T-cell (primary cell): ENCODE data around the gene CUX1. TPM values are rescaled to one million over a fixed set of nuclear protein-coding genes. Genes with fewer than 3 reads are reported as not detected.
"Not testable (repeated sequence)": the region's sequence is repeated elsewhere in the genome, so short reads cannot be mapped to it uniquely, and the experiment has no call there.

ENCODE experiments used
- ATAC-seq, 4 experiments: fragments of 200-7000 bp in 3 of 4; fragments of 150-1000 bp in 1 of 4; cut with Tn5 transposase; replicated peaks in 1 of 4; 1 replicate in 3 of 4; 2 replicates in 1 of 4; pipeline ENCODE4 v1.10.0; 2021; ENCODE audit warnings: moderate library complexity in 3 of 4, mild to moderate bottlenecking in 2 of 4, moderate number of reproducible peaks in 1 of 4
- CTCF ChIA-PET, 2 donors: fragments of 300-600 bp; sonication (Branson Sonifier 250); formaldehyde crosslinking; loops; one replicate each; lab custom pipeline; 2022; ENCODE audit warnings: antibody characterized with exemption in 2 of 2; lab: Charles Lee
- POLR2A ChIA-PET, 2 donors: fragments of 300-600 bp; sonication (Branson Sonifier 250); formaldehyde crosslinking; loops; one replicate each; lab custom pipeline; 2022; ENCODE audit warnings: antibody characterized with exemption in 2 of 2; lab: Charles Lee
- DNase-seq, 35 experiments: peaks; one replicate each; pipeline versions ENCODE4 v3.0.0 to v3.0.0-alpha.2; 2013 to 2023
- H3K27ac ChIP-seq: one replicate; pipeline ENCODE4 v1.5.1; 2013; ENCODE audit warnings: low read length
- H3K27me3 ChIP-seq, 2 experiments: replicated peaks in 1 of 2; 1 replicate in 1 of 2; 2 replicates in 1 of 2; pipeline versions ENCODE4 v1.6.1 to v1.7.0; 2013; ENCODE audit warnings: low read length in 1 of 2, mixed read lengths in 1 of 2; ENCODE audit not compliant: control insufficient read depth in 2 of 2, insufficient read depth in 2 of 2; ENCODE audit errors: extremely low read depth in 1 of 2
- H3K36me3 ChIP-seq, 2 donors: 1 replicate in 1 of 2; 2 replicates in 1 of 2; pipeline versions ENCODE4 v1.6.1 to v1.7.0; 2013; ENCODE audit warnings: low read length in 1 of 2; ENCODE audit not compliant: control insufficient read depth in 2 of 2, insufficient read depth in 1 of 2; ENCODE audit errors: extremely low read depth in 1 of 2
- H3K4me1 ChIP-seq, 2 experiments: 1 replicate in 1 of 2; 2 replicates in 1 of 2; pipeline versions ENCODE4 v1.6.1 to v1.7.0; 2013; ENCODE audit warnings: low read length in 2 of 2, mixed read lengths in 1 of 2; ENCODE audit not compliant: insufficient read depth in 2 of 2, control insufficient read depth in 1 of 2; ENCODE audit errors: extremely low read depth in 1 of 2
- H3K4me3 ChIP-seq, 2 donors: 1 replicate in 1 of 2; 2 replicates in 1 of 2; pipeline versions ENCODE4 v1.5.1 to v1.7.0; 2013; ENCODE audit warnings: mild to moderate bottlenecking in 2 of 2, low read length in 1 of 2, moderate library complexity in 1 of 2; ENCODE audit not compliant: control insufficient read depth in 1 of 2; ENCODE audit errors: extremely low read depth in 1 of 2
- H3K9me3 ChIP-seq: 2 replicates; pipeline ENCODE4 v1.7.0; 2013
- H3K27ac Mint-ChIP-seq, 2 donors: one replicate each; pipeline ENCODE4 v1.8.0; 2020 to 2021; ENCODE audit warnings: mild to moderate bottlenecking in 2 of 2, mixed read lengths in 2 of 2
- H3K27me3 Mint-ChIP-seq, 2 donors: one replicate each; pipeline ENCODE4 v1.8.0; 2021 to 2022; ENCODE audit warnings: mixed read lengths in 2 of 2
- H3K36me3 Mint-ChIP-seq: one replicate; pipeline ENCODE4 v1.8.0; 2021; ENCODE audit warnings: mixed read lengths
- H3K4me1 Mint-ChIP-seq, 3 donors: one replicate each; pipeline ENCODE4 v1.8.0; 2020 to 2022; ENCODE audit warnings: mixed read lengths in 3 of 3, mild to moderate bottlenecking in 1 of 3
- H3K4me3 Mint-ChIP-seq, 3 donors: one replicate each; pipeline ENCODE4 v1.8.0; 2020 to 2022; ENCODE audit warnings: mild to moderate bottlenecking in 3 of 3, mixed read lengths in 3 of 3, moderate library complexity in 3 of 3
- H3K9me3 Mint-ChIP-seq, 3 donors: one replicate each; pipeline ENCODE4 v1.8.0; 2020 to 2022; ENCODE audit warnings: mixed read lengths in 3 of 3
- WGBS: methylation state at CpG from one replicate; pipeline ENCODE4 v1.1.5; 2013; ENCODE audit warnings: missing lambda C conversion rate; ENCODE audit not compliant: insufficient coverage; 5-methylcytosine and 5-hydroxymethylcytosine counted together
- total RNA-seq, 35 experiments: library from RNA in 6 of 35; stranded (reverse) in 6 of 35; fragments of 120-200 nt in 1 of 35; gene quantifications; one replicate each; pipeline versions ENCODE4 v1.2.1 to v1.2.4 and lab custom pipeline; 2013 to 2026

The CUX1 gene
- total RNA-seq, 5 donors from 2014 or later (not counting 1 experiment from before 2014, with no cell fraction given), result 36.9 to 50.2 (median 42.8) TPM

DNA sequence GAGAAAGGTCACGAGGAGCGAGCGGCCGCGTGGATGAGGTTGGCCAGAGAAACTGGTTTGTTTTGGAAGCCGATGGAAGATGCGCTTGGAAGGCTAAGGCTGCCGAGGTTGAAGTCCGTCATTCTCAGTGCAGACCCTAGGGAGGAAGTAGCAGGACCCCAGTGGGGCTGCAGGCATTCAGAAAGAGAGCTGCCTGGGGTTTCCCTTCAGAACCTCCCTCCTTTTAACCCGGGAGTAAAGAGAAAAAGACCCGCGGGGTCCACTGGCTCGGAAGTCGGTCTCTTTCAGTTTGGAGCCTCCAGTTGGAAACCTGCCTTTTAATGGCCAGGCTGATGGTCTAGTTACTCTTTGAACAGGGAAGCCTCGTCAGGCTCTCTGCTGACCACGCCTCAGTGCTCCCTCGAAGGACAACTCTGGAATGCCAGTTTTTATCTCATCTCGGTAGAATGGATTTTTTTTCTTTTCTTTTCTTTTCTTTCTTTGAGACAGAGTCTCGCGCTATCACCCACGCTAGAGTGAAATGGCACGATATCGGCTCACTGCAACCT, 188.6 kb downstream of the CUX1 start:
- no peak overlapping the region for H3K4me3 ChIP-seq
- Mint-ChIP-seq H3K4me1 (no peaks in the 10 kb centered on the region), H3K27me3 (no peaks in the 10 kb centered on the region), H3K27ac (no peak overlapping the region), H3K9me3 (no peaks in the 10 kb centered on the region), H3K36me3 (peaks cover 21% of the 10 kb centered on the region), H3K4me3 (no peak overlapping the region)
- H3K4me1 ChIP-seq, result no peaks in the 10 kb centered on the region
- no peaks in the 10 kb centered on the region for H3K36me3 ChIP-seq
- POLR2A ChIA-PET, result no interaction called here
- WGBS, result 94% methylated on average over 15 of the region's 23 CpGs
- H3K27ac ChIP-seq, result no peak overlapping the region
- DNase-seq (no peak), ATAC-seq (no peak)
- H3K9me3 ChIP-seq, result no peaks in the 10 kb centered on the region
- CTCF ChIA-PET, result no interaction called here
- H3K27me3 ChIP-seq, result no peaks in the 10 kb centered on the region

DNA sequence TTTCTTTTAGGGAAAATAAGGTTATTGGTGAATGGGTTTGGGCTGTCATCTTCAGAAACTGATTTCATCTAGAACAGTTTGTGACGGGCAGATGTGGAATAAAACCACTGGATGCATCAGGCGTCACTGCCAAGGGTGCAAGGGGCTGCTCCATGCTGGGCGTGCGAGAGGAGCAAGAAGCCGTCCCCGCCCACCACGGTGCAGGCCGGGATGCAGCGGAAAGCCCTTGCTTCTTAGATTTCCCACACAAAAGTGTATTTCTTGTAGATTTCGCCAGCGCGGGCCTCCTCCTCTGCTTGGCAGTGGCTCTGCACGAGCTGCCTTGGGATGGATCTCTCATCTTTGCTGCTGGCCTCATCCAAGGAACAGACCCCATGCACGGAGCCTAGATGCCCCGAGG, 189.3 kb downstream of the CUX1 start:
- no peaks in the 10 kb centered on the region for H3K36me3 ChIP-seq
- Mint-ChIP-seq H3K27me3 (no peaks in the 10 kb centered on the region), H3K27ac (no peak overlapping the region), H3K9me3 (no peaks in the 10 kb centered on the region), H3K36me3 (peaks cover 21% of the 10 kb centered on the region), H3K4me1 (no peaks in the 10 kb centered on the region), H3K4me3 (no peak overlapping the region)
- no peaks in the 10 kb centered on the region for H3K4me1 ChIP-seq
- no peak for ATAC-seq
- no peak overlapping the region for H3K27ac ChIP-seq
- 98% methylated on average over 13 of the region's 15 CpGs for WGBS
- H3K27me3 ChIP-seq, result no peaks in the 10 kb centered on the region
- ChIA-PET CTCF (no interaction called here), POLR2A (no interaction called here)
- DNase-seq, result no peak
- no peak overlapping the region for H3K4me3 ChIP-seq
- H3K9me3 ChIP-seq, result no peaks in the 10 kb centered on the region

DNA sequence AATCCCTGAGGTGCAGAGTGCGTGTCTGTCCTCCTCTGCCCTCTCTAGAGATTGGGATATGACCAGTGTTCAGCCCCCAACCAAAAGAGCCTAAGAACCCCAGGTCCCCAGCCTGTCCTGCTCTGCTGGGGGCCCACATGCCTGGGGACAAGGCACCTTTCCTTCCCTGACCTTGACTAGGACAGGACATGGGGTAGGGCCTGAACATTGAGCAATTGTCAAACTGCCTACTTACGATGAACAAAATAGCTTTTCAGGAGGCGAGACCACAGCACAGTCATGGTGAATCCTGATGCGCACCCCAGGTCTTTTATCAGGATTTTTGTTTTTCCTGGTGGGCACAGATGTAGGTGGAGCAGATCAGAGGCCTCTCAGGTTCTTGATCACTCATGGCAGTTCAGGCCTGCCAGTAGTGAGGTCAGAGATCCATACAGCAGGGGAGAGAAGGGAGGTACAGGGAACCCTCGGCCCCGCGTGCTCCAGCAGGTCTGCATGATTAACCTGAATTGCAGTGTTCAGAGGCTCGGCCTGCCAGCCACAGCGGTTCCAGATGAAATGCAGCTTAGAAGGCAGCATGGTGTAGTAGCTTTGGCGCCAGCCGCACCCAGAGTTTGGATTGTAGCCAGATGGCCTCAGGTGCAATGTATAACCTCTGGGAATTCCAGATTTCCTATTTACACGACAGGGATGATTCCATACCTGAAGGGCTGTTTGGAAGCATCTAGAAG, 191.3 kb downstream of the CUX1 start:
- no peaks in the 10 kb centered on the region for H3K9me3 ChIP-seq
- peaks cover 25% of the 10 kb centered on the region for H3K36me3 Mint-ChIP-seq
- H3K36me3 ChIP-seq, result no peaks in the 10 kb centered on the region
- H3K27ac Mint-ChIP-seq, result no peak overlapping the region
- H3K27ac ChIP-seq, result no peak overlapping the region
- no peaks in the 10 kb centered on the region for H3K9me3 Mint-ChIP-seq
- no peaks in the 10 kb centered on the region for H3K27me3 Mint-ChIP-seq
- CTCF ChIA-PET, result no interaction called here
- ATAC-seq, result no peak
- no peak overlapping the region for H3K4me3 Mint-ChIP-seq
- H3K4me1 Mint-ChIP-seq, result no peaks in the 10 kb centered on the region
- no peaks in the 10 kb centered on the region for H3K27me3 ChIP-seq
- H3K4me1 ChIP-seq, result no peaks in the 10 kb centered on the region
- no peak for DNase-seq
- POLR2A ChIA-PET, result no interaction called here
- H3K4me3 ChIP-seq, result no peak overlapping the region
- WGBS, result 98% methylated on average over 11 of the region's 12 CpGs

DNA sequence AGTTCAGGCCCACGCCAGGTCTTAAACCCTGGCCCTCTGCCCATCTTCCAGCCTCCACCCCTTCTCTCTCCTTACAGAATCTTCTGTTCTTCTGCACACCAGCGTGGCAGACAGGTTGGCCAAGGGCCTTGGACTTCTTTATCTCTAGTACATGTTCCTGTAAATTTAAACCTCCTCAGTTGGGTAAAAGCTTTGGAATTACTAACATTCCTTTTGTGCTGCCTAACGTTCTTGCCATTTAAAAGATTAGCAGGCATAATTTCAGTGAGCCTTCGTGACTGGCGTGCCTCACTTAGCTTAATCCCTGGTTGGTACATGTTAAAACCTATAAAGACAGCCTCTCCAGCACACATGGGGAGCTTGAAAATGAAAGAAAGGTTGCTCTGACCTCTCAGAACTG, 192.2 kb downstream of the CUX1 start:
- DNase-seq, result no peak
- no peak overlapping the region for H3K4me3 ChIP-seq
- Mint-ChIP-seq H3K36me3 (peaks cover 30% of the 10 kb centered on the region), H3K9me3 (no peaks in the 10 kb centered on the region), H3K4me3 (no peak overlapping the region), H3K27ac (no peak overlapping the region), H3K4me1 (no peaks in the 10 kb centered on the region), H3K27me3 (no peaks in the 10 kb centered on the region)
- ATAC-seq, result no peak
- no peaks in the 10 kb centered on the region for H3K36me3 ChIP-seq
- no peaks in the 10 kb centered on the region for H3K27me3 ChIP-seq
- H3K9me3 ChIP-seq, result no peaks in the 10 kb centered on the region
- ChIA-PET CTCF (no interaction called here), POLR2A (no interaction called here)
- no peak overlapping the region for H3K27ac ChIP-seq
- H3K4me1 ChIP-seq, result no peaks in the 10 kb centered on the region
- 92% methylated on average over 2 of the region's 5 CpGs for WGBS

DNA sequence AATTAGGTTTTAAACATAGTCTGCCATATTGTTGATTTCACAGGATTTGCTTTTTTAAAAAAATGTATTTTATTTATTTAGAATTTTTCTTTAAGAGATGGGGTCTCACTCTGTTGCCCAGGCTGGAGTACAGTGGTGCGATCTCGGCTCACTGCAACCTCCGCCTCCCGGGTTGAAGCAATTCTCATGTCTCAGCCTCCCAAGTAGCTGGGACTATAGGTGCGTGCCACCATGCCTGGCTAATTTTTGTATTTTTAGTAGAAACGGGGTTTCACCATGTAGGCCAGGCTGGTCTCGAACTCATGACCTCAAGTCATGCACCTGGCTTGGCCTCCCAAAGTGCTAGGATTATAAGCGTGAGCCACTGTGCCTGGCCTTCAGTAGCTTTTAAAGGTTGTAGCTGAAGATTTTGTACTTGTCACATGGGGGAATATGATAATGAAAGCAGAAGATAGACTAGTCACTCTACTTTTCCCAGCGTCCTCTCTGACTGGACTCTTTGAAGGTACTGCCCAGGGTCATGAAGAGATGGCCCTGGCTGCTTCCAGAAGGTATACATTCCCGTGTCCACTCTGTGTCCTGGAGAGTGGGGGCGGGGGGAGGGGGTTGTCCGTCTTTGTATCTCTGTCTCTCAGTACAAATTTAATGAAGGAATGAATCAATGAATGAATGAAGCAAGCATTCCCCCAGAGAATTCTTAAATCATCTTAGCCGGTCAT, 194.8 kb downstream of the CUX1 start:
- H3K27me3 ChIP-seq, DNase-seq, H3K4me1 ChIP-seq, H3K9me3 Mint-ChIP-seq, H3K36me3 ChIP-seq, H3K27ac ChIP-seq, H3K4me3 ChIP-seq, H3K27me3 Mint-ChIP-seq, H3K4me3 Mint-ChIP-seq, POLR2A ChIA-PET, CTCF ChIA-PET, H3K9me3 ChIP-seq, ATAC-seq, H3K4me1 Mint-ChIP-seq, H3K27ac Mint-ChIP-seq: not testable (repeated sequence)
- 95% methylated on average over 8 of the region's 13 CpGs for WGBS
- H3K36me3 Mint-ChIP-seq, result peaks cover 39% of the 10 kb centered on the region

DNA sequence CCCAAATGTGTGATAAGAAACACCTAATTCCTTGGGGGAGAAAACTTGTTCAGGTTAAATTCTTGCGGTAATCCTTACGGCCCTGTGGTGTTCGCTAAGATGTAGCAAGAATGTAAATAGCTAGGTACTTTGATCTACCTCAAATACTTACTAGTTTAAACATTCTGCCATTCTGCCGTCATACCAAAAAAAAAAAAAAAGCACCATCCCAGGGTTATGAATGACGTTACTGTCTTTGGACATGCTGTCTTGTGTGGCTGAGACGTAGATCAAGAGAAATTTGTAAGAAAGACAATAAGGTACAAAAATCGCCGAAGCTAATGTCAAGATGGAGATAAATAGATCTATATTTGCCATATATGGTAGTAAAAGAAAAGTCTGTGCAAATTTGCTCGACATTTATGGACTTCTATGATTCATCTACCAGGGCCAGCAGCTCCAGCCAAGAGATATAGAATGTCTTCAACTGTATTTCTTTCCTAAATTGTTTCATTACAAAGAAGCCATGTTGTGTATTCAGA, 195.6 kb downstream of the CUX1 start:
- ATAC-seq (no peak), DNase-seq (no peak)
- H3K4me3 Mint-ChIP-seq, result no peak overlapping the region
- no peaks in the 10 kb centered on the region for H3K27me3 ChIP-seq
- H3K27me3 Mint-ChIP-seq, result no peaks in the 10 kb centered on the region
- CTCF ChIA-PET, result interaction anchor here in 1 of 2 donors (0.5 kb wide), 1 partner anchor 871 kb away, joined by 5 read pairs; no protein-coding TSS in a partner anchor
- 42% methylated on average over 2 of the region's 9 CpGs for WGBS
- no peaks in the 10 kb centered on the region for H3K36me3 ChIP-seq
- POLR2A ChIA-PET, result no interaction called here
- H3K27ac Mint-ChIP-seq, result no peak overlapping the region
- H3K9me3 Mint-ChIP-seq, result no peaks in the 10 kb centered on the region
- no peaks in the 10 kb centered on the region for H3K9me3 ChIP-seq
- no peak overlapping the region for H3K27ac ChIP-seq
- no peak overlapping the region for H3K4me3 ChIP-seq
- no peaks in the 10 kb centered on the region for H3K4me1 Mint-ChIP-seq
- H3K36me3 Mint-ChIP-seq, result peaks cover 38% of the 10 kb centered on the region
- no peaks in the 10 kb centered on the region for H3K4me1 ChIP-seq
